ENCODE data around the gene ERG28. TPM values are rescaled to one million over a fixed set of nuclear protein-coding genes. Genes with fewer than 3 reads are reported as not detected.
"Not testable (repeated sequence)": the region's sequence is repeated elsewhere in the genome, so short reads cannot be mapped to it uniquely, and the experiment has no call there.

Gene ERG28
- total RNA-seq, 2 donors from 2014 or later = 24.4 to 32.3 TPM

- intact Hi-C loops (cut with DNase I) = no loop called here
- no peaks in the 10 kb centered on the region for H3K27me3 ChIP-seq
- H3K36me3 ChIP-seq = no peaks in the 10 kb centered on the region
- H3K9ac ChIP-seq (ENCODE audit: low read depth in 2 of 2, low read length in 2 of 2) = no peak overlapping the region
- TF ChIP-seq CTCF (IDR thresholded peaks at IDR 0.05) = no peak
- no peak for DNase-seq
- H3K9me3 ChIP-seq = no peaks in the 10 kb centered on the region
- H3K4me1 ChIP-seq = no peaks in the 10 kb centered on the region
- no peak overlapping the region for H3K27ac ChIP-seq
- no peak overlapping the region for H3K4me3 ChIP-seq
These were observed 53.6 kb downstream of the ERG28 start for GRCh38 chr14:75607044-75607443.

- no peaks in the 10 kb centered on the region for H3K9me3 ChIP-seq
- H3K36me3 ChIP-seq = no peaks in the 10 kb centered on the region
- DNase-seq = no peak
- no peak for TF ChIP-seq CTCF (IDR thresholded peaks at IDR 0.05)
- H3K4me3 ChIP-seq = no peak overlapping the region
- H3K27ac ChIP-seq = no peak overlapping the region
- intact Hi-C loops (cut with DNase I) = no loop called here
- no peaks in the 10 kb centered on the region for H3K27me3 ChIP-seq
- H3K9ac ChIP-seq (ENCODE audit: low read depth in 2 of 2, low read length in 2 of 2) = no peak overlapping the region
- peaks cover 4% of the 10 kb centered on the region for H3K4me1 ChIP-seq
These were observed 54.8 kb downstream of the ERG28 start for GRCh38 chr14:75605916-75606315.

DNA sequence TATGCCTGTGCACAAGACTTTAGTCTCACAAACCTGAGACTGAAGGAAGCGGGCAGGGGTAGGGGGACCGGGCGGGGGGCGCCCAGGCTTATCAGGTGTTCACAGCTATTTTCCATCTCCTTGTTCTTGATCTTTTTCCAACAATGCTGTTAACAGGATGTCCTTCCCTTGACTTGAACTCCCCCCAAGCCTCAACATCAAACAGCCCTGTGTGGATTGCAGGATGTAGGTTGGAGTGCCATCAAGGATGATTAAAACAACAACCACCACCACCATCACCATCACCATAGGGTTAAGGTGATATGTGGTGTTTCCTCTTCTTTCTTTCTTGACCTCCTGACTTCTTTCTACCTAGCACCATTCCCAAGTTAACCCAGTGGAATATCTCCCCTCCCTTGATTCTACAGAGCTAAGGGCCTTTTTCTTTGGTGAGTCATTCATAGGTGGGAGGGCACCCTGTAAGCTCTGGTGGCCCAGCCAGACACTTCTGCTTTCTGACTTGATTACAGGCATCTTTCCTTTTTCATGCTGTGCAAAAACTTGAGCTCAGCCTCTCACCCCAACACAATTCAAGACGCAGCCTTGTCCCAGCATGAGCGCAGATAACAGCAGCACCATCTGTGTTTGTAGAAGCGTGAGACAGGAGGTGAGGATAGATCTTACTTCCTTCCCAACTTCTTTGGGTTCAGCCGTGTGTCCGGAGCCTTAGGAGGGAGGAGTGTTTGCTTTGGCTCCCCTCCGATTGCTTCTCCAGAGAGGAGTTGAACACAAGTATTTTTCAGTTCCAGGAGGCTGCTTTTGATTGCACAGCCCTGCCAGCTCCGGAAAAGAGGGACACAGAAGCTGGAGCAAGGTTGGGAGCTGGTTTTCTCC is 55.5 kb downstream of the ERG28 start:
- Histone ChIP-seq H3K9me3 (no peaks in the 10 kb centered on the region), H3K27me3 (no peaks in the 10 kb centered on the region), H3K36me3 (no peaks in the 10 kb centered on the region), H3K27ac (no peak overlapping the region), H3K9ac (ENCODE audit: low read depth in 2 of 2, low read length in 2 of 2) (no peak overlapping the region), H3K4me1 (peaks cover 5% of the 10 kb centered on the region), H3K4me3 (no peak overlapping the region)
- TF ChIP-seq CTCF (IDR thresholded peaks at IDR 0.05) = no peak
- no peak for DNase-seq
- intact Hi-C loops (cut with DNase I) = no loop called here

GRCh38 chr14:75602503-75602902 is 58.2 kb downstream of the ERG28 start:
- Histone ChIP-seq H3K36me3 (no peaks in the 10 kb centered on the region), H3K9me3 (no peaks in the 10 kb centered on the region), H3K4me1 (peaks cover 5% of the 10 kb centered on the region), H3K4me3 (no peak overlapping the region), H3K27ac (no peak overlapping the region), H3K27me3 (no peaks in the 10 kb centered on the region), H3K9ac (ENCODE audit: low read depth in 2 of 2, low read length in 2 of 2) (no peak overlapping the region)
- TF ChIP-seq CTCF (IDR thresholded peaks at IDR 0.05) = no peak
- intact Hi-C loops (cut with DNase I) = no loop called here
- no peak for DNase-seq

- intact Hi-C loops (cut with DNase I); H3K4me3 ChIP-seq; H3K27ac ChIP-seq; H3K36me3 ChIP-seq; H3K4me1 ChIP-seq; DNase-seq; H3K9me3 ChIP-seq; H3K27me3 ChIP-seq; H3K9ac ChIP-seq (ENCODE audit: low read depth in 2 of 2, low read length in 2 of 2): not testable (repeated sequence)
These were observed 59.6 kb downstream of the ERG28 start for GRCh38 chr14:75601061-75601460.

DNA sequence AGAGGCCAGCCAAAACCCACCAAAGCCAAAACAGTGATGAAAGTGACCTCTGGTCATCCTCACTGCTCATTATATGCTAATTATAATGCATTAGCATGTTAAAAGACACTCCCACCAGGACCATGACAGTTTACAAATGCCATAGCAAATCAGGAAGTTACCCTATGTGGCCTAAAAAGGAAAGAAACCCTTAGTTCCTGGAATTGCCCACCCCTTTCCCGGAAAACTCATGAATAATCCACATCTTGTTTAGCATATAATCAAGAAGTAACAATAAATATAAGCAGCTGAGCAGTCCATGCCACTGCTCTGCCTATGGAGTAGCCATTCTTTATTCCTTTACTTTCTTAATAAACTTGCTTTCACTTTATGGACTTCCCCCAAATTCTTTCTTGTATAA is 60.6 kb downstream of the ERG28 start:
- intact Hi-C loops (cut with DNase I); H3K4me1 ChIP-seq; H3K9me3 ChIP-seq; H3K4me3 ChIP-seq; DNase-seq; H3K9ac ChIP-seq (ENCODE audit: low read depth in 2 of 2, low read length in 2 of 2); H3K27ac ChIP-seq; H3K36me3 ChIP-seq; H3K27me3 ChIP-seq: not testable (repeated sequence)

Other genes starting within 250 kb of the ERG28 start
- gene JDP2, start 232.9 kb downstream of the ERG28 start, total RNA-seq = 10 to 100 TPM; 19.4 to 37.1 TPM
- 1 to 10 TPM in 1 of 2 donors, under 1 TPM in 1; 0.77 to 1.3 TPM for gene BATF, start 138.4 kb downstream of the ERG28 start, total RNA-seq
- 10 to 100 TPM in 1 of 2 donors, 1 to 10 TPM in 1; 9.0 to 10.8 TPM for gene FLVCR2, start 82.3 kb downstream of the ERG28 start, total RNA-seq
- 10 to 100 TPM; 26.5 to 37.3 TPM for gene TTLL5, start 370 bp upstream of the ERG28 start, total RNA-seq

All from colonic mucosa (tissue), 4 donors.